Activated naive CD4-positive, alpha-beta T cell treated with anti-CD3 and anti-CD28 coated beads, Interleukin-2, amount 50 U/mL, for 72 hours (primary cell): ENCODE data around the gene SLC13A3. TPM values are rescaled to one million over a fixed set of nuclear protein-coding genes. Genes with fewer than 3 reads are reported as not detected.

ENCODE experiments used
- ATAC-seq, 2 donors: fragments of 150-1000 bp; cut with Tn5 transposase; 2 replicates each; pipeline ENCODE4 v1.10.0; 2021; ENCODE audit warnings: mild to moderate bottlenecking in 2 of 2, moderate library complexity in 2 of 2
- DNase-seq, 2 donors: peaks; one replicate each; pipeline ENCODE4 v3.0.0; 2021 to 2022; ENCODE audit warnings: low spot score in 2 of 2
- H3K27ac Mint-ChIP-seq, 2 donors: one replicate each; pipeline ENCODE4 v1.8.0; 2022; ENCODE audit warnings: mild to moderate bottlenecking in 2 of 2, mixed read lengths in 2 of 2
- H3K36me3 Mint-ChIP-seq, 2 donors: one replicate each; pipeline ENCODE4 v1.8.0; 2022; ENCODE audit warnings: mixed read lengths in 2 of 2
- H3K9me3 Mint-ChIP-seq, 2 donors: one replicate each; pipeline ENCODE4 v1.8.0; 2022; ENCODE audit warnings: mixed read lengths in 2 of 2
- total RNA-seq, 2 donors: library from RNA; stranded (reverse); gene quantifications; one replicate each; pipeline ENCODE4 v1.2.3, GENCODE V29; 2022

The SLC13A3 gene
- total RNA-seq, 2 donors from 2014 or later: not detected

GRCh38 chr20:46666818-46667515 lies 15.7 kb upstream of the SLC13A3 start:
- H3K27ac Mint-ChIP-seq: no peak overlapping the region
- ATAC-seq (no peak), DNase-seq (no peak)
- peaks cover 13 to 14% of the 10 kb centered on the region in 2 donors for H3K36me3 Mint-ChIP-seq
- H3K9me3 Mint-ChIP-seq: peaks cover 3 to 17% of the 10 kb centered on the region in 2 donors

- Mint-ChIP-seq H3K36me3 (peaks cover 10% of the 10 kb centered on the region in 2 donors), H3K27ac (peak overlapping the region in 1 of 2 donors; percentile 14), H3K9me3 (peaks cover 2 to 10% of the 10 kb centered on the region in 2 donors)
- ATAC-seq (no peak), DNase-seq (no peak)
These were observed 15.0 kb upstream of the SLC13A3 start for GRCh38 chr20:46666306-46666705.

GRCh38 chr20:46665602-46666001 lies 14.3 kb upstream of the SLC13A3 start:
- Mint-ChIP-seq H3K27ac (no peak overlapping the region), H3K9me3 (peaks cover 1 to 8% of the 10 kb centered on the region in 2 donors), H3K36me3 (peaks cover 3 to 12% of the 10 kb centered on the region in 2 donors)
- DNase-seq (no peak), ATAC-seq (no peak)

- peaks cover 0 to 11% of the 10 kb centered on the region in 2 donors for H3K36me3 Mint-ChIP-seq
- no peak overlapping the region for H3K27ac Mint-ChIP-seq
- ATAC-seq: no peak
- H3K9me3 Mint-ChIP-seq: peaks cover 4 to 8% of the 10 kb centered on the region in 2 donors
- no peak for DNase-seq
These were observed 12.3 kb upstream of the SLC13A3 start for GRCh38 chr20:46663531-46663930.

GRCh38 chr20:46661659-46662058 lies 10.4 kb upstream of the SLC13A3 start:
- ATAC-seq: no peak
- Mint-ChIP-seq H3K36me3 (peaks cover 0 to 11% of the 10 kb centered on the region in 2 donors), H3K27ac (no peak overlapping the region), H3K9me3 (peaks cover 4 to 8% of the 10 kb centered on the region in 2 donors)
- DNase-seq: no peak

- Mint-ChIP-seq H3K27ac (no peak overlapping the region), H3K36me3 (peaks cover 0 to 11% of the 10 kb centered on the region in 2 donors), H3K9me3 (peaks cover 4 to 8% of the 10 kb centered on the region in 2 donors)
- DNase-seq: no peak
- no peak for ATAC-seq
These were observed 9.2 kb upstream of the SLC13A3 start for GRCh38 chr20:46660487-46660886.

- peaks cover 0 to 21% of the 10 kb centered on the region in 2 donors for H3K36me3 Mint-ChIP-seq
- ATAC-seq (no peak), DNase-seq (no peak)
- H3K27ac Mint-ChIP-seq: no peak overlapping the region
- peaks cover 4 to 8% of the 10 kb centered on the region in 2 donors for H3K9me3 Mint-ChIP-seq
These were observed 6.4 kb upstream of the SLC13A3 start for GRCh38 chr20:46657618-46658017.

- DNase-seq: no peak
- H3K9me3 Mint-ChIP-seq: peaks cover 4 to 8% of the 10 kb centered on the region in 2 donors
- peaks cover 0 to 21% of the 10 kb centered on the region in 2 donors for H3K36me3 Mint-ChIP-seq
- no peak overlapping the region for H3K27ac Mint-ChIP-seq
- ATAC-seq: no peak
These were observed 5.9 kb upstream of the SLC13A3 start for GRCh38 chr20:46657137-46657536.

GRCh38 chr20:46652699-46653098 lies 1.4 kb upstream of the SLC13A3 start:
- peaks cover 6 to 9% of the 10 kb centered on the region in 2 donors for H3K36me3 Mint-ChIP-seq
- no peak overlapping the region for H3K27ac Mint-ChIP-seq
- DNase-seq (no peak), ATAC-seq (no peak)
- no peaks in the 10 kb centered on the region for H3K9me3 Mint-ChIP-seq

- H3K9me3 Mint-ChIP-seq: no peaks in the 10 kb centered on the region
- no peak for DNase-seq
- no peak for ATAC-seq
- H3K36me3 Mint-ChIP-seq: peaks cover 6 to 9% of the 10 kb centered on the region in 2 donors
- no peak overlapping the region for H3K27ac Mint-ChIP-seq
These were observed 626 bp downstream of the SLC13A3 start for GRCh38 chr20:46650575-46651090.

GRCh38 chr20:46649965-46650542 lies 1.2 kb downstream of the SLC13A3 start:
- peaks cover 6 to 9% of the 10 kb centered on the region in 2 donors for H3K36me3 Mint-ChIP-seq
- H3K9me3 Mint-ChIP-seq: no peaks in the 10 kb centered on the region
- DNase-seq (no peak), ATAC-seq (no peak)
- H3K27ac Mint-ChIP-seq: no peak overlapping the region

- DNase-seq (no peak), ATAC-seq (no peak)
- H3K9me3 Mint-ChIP-seq: no peaks in the 10 kb centered on the region
- H3K36me3 Mint-ChIP-seq: peaks cover 6 to 9% of the 10 kb centered on the region in 2 donors
- no peak overlapping the region for H3K27ac Mint-ChIP-seq
These were observed 1.7 kb downstream of the SLC13A3 start for GRCh38 chr20:46649650-46649949.

- peaks cover 6 to 9% of the 10 kb centered on the region in 2 donors for H3K36me3 Mint-ChIP-seq
- H3K9me3 Mint-ChIP-seq: no peaks in the 10 kb centered on the region
- H3K27ac Mint-ChIP-seq: no peak overlapping the region
- no peak for DNase-seq
- ATAC-seq: no peak
These were observed 2.2 kb downstream of the SLC13A3 start for GRCh38 chr20:46648903-46649649.

GRCh38 chr20:46647469-46647868 lies 3.8 kb downstream of the SLC13A3 start:
- DNase-seq: no peak
- H3K9me3 Mint-ChIP-seq: no peaks in the 10 kb centered on the region

GRCh38 chr20:46646659-46647380 lies 4.4 kb downstream of the SLC13A3 start:
- Mint-ChIP-seq H3K27ac (no peak overlapping the region), H3K9me3 (no peaks in the 10 kb centered on the region), H3K36me3 (peaks cover 0 to 6% of the 10 kb centered on the region in 2 donors)
- ATAC-seq: no peak
- DNase-seq: no peak

More at GRCh38 chr20:46647469-46647868, 3.8 kb downstream of the SLC13A3 start:
- no peak overlapping the region for H3K27ac Mint-ChIP-seq
- ATAC-seq: no peak
- peaks cover 0 to 6% of the 10 kb centered on the region in 2 donors for H3K36me3 Mint-ChIP-seq

GRCh38 chr20:46646122-46646521 lies 5.1 kb downstream of the SLC13A3 start:
- H3K27ac Mint-ChIP-seq: no peak overlapping the region
- H3K36me3 Mint-ChIP-seq: peaks cover 0 to 6% of the 10 kb centered on the region in 2 donors
- ATAC-seq (no peak), DNase-seq (no peak)
- H3K9me3 Mint-ChIP-seq: no peaks in the 10 kb centered on the region

GRCh38 chr20:46644733-46645132 lies 6.5 kb downstream of the SLC13A3 start:
- H3K9me3 Mint-ChIP-seq: no peaks in the 10 kb centered on the region
- ATAC-seq (no peak), DNase-seq (no peak)
- no peak overlapping the region for H3K27ac Mint-ChIP-seq
- H3K36me3 Mint-ChIP-seq: no peaks in the 10 kb centered on the region
